Measurements from ENCODE around the gene TNFRSF13B. TPM values are rescaled to one million over a fixed set of nuclear protein-coding genes. Genes with fewer than 3 reads are reported as not detected.

Gene TNFRSF13B
- total RNA-seq, 1 experiment from 2014 or later: not detected

DNA sequence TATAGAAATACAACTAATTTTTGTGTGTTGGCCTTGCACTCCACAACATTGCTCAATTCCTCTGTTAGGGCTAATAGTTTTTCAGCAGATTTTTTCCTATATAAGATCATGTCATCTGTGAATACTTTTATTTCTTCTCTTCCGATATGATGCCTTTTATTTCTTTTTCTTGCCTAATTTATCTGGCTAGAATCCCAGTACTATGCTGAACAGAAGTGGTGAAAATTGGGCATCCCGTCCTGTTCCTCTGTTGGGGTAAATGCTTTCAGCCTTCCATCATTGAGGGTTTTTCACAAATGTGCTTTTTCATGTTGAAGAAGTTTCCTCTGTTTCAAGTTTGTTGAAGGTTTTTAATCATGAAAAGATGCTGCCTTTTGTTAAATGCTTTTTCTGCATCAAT lies 22.7 kb upstream of the TNFRSF13B start:
- no peaks in the 10 kb centered on the region for H3K9me3 ChIP-seq (ENCODE audit: control insufficient read depth, insufficient read depth, low read depth, low read length)
- POLR2A ChIA-PET: no interaction called here
- CTCF ChIA-PET: no interaction called here
- TF ChIP-seq SIN3A (IDR thresholded peaks at IDR 0.05; ENCODE audit: borderline replicate concordance, insufficient read depth, low read depth, low read length) (no peak), POLR2AphosphoS5 (IDR thresholded peaks at IDR 0.05; ENCODE audit: low read depth, low read length) (no peak), TCF7L2 (IDR thresholded peaks at IDR 0.05; ENCODE audit: low read depth, low read length) (no peak)
- TF ChIP-seq, protein P1, sequence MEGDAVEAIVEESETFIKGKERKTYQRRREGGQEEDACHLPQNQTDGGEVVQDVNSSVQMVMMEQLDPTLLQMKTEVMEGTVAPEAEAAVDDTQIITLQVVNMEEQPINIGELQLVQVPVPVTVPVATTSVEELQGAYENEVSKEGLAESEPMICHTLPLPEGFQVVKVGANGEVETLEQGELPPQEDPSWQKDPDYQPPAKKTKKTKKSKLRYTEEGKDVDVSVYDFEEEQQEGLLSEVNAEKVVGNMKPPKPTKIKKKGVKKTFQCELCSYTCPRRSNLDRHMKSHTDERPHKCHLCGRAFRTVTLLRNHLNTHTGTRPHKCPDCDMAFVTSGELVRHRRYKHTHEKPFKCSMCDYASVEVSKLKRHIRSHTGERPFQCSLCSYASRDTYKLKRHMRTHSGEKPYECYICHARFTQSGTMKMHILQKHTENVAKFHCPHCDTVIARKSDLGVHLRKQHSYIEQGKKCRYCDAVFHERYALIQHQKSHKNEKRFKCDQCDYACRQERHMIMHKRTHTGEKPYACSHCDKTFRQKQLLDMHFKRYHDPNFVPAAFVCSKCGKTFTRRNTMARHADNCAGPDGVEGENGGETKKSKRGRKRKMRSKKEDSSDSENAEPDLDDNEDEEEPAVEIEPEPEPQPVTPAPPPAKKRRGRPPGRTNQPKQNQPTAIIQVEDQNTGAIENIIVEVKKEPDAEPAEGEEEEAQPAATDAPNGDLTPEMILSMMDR (IDR thresholded peaks at IDR 0.05): no peak
- TF ChIP-seq, protein P2, sequence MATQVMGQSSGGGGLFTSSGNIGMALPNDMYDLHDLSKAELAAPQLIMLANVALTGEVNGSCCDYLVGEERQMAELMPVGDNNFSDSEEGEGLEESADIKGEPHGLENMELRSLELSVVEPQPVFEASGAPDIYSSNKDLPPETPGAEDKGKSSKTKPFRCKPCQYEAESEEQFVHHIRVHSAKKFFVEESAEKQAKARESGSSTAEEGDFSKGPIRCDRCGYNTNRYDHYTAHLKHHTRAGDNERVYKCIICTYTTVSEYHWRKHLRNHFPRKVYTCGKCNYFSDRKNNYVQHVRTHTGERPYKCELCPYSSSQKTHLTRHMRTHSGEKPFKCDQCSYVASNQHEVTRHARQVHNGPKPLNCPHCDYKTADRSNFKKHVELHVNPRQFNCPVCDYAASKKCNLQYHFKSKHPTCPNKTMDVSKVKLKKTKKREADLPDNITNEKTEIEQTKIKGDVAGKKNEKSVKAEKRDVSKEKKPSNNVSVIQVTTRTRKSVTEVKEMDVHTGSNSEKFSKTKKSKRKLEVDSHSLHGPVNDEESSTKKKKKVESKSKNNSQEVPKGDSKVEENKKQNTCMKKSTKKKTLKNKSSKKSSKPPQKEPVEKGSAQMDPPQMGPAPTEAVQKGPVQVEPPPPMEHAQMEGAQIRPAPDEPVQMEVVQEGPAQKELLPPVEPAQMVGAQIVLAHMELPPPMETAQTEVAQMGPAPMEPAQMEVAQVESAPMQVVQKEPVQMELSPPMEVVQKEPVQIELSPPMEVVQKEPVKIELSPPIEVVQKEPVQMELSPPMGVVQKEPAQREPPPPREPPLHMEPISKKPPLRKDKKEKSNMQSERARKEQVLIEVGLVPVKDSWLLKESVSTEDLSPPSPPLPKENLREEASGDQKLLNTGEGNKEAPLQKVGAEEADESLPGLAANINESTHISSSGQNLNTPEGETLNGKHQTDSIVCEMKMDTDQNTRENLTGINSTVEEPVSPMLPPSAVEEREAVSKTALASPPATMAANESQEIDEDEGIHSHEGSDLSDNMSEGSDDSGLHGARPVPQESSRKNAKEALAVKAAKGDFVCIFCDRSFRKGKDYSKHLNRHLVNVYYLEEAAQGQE (IDR thresholded peaks at IDR 0.05; ENCODE audit: insufficient read depth in 1 of 2, low read depth in 2 of 2, low read length in 1 of 2): no peak
- no TSS peak for BruUV-seq (replicated peaks)
- H3K27ac ChIP-seq (ENCODE audit: low read length): no peak overlapping the region
- in situ Hi-C loops (cut with HindIII; ENCODE audit: low pct_unique_long_range_greater_than_20kb, low sequenced_read_pairs) (no loop called here), intact Hi-C loops (cut with micrococcal nuclease; ENCODE audit: unreplicated experiment) (loop anchor here (10.0 kb wide), 1 partner anchor 200 kb away; no protein-coding TSS in a partner anchor)
- H3K36me3 ChIP-seq (ENCODE audit: control insufficient read depth, insufficient read depth, low read length): no peaks in the 10 kb centered on the region
- no peaks in the 10 kb centered on the region for H3K4me1 ChIP-seq (ENCODE audit: control insufficient read depth, insufficient read depth, low read length)
- DNase-seq (ENCODE audit: low read depth, low spot score) (no peak), ATAC-seq (no peak)
- H3K4me3 ChIP-seq (ENCODE audit: low read depth in 2 of 2, low read length in 2 of 2): no peak overlapping the region
- no peaks in the 10 kb centered on the region for H3K27me3 ChIP-seq (ENCODE audit: control insufficient read depth, insufficient read depth, low read length)

DNA sequence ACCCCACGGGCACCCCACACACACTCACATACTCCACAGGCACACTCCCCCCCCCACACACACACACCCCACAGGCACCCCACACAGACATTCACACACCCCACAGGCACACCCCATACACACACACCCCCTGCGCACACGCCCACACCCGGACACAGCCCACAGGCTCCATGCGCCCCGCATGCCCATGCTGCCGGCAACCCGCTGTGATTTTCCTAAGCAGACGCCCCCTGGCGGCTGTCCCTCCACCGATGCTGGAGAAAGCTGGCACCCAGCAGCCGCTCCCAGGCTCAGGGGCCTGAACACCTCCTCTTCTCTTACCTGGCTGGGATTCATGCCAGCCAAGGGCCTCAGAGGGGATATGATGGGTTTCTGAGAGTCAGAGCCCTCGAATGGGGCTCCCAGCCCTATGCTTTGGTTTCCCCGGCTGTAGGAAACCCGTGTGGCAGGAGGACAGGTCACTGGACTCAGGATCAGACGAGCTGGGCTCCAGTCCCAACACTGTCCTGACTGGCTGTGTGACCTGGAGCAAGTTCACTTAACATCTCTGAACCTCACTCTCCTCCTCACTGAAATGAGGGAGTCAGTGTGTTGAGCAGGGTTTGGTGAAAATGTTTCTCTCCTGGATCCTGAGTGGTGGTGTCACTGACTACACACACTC lies 19.6 kb upstream of the TNFRSF13B start:
- no peaks in the 10 kb centered on the region for H3K4me1 ChIP-seq (ENCODE audit: control insufficient read depth, insufficient read depth, low read length)
- ChIA-PET POLR2A (no interaction called here), CTCF (interaction anchor here (0.7 kb wide), 4 partner anchors 61 to 198 kb away, joined by 3 to 8 read pairs (median 6); no protein-coding TSS in a partner anchor)
- BruUV-seq (replicated peaks): no TSS peak
- TF ChIP-seq, protein P1 (IDR thresholded peaks at IDR 0.05): peak; percentile 88
- no peak for TF ChIP-seq SIN3A (IDR thresholded peaks at IDR 0.05; ENCODE audit: borderline replicate concordance, insufficient read depth, low read depth, low read length)
- no peaks in the 10 kb centered on the region for H3K36me3 ChIP-seq (ENCODE audit: control insufficient read depth, insufficient read depth, low read length)
- no peaks in the 10 kb centered on the region for H3K27me3 ChIP-seq (ENCODE audit: control insufficient read depth, insufficient read depth, low read length)
- in situ Hi-C loops (cut with HindIII; ENCODE audit: low pct_unique_long_range_greater_than_20kb, low sequenced_read_pairs) (no loop called here), intact Hi-C loops (cut with micrococcal nuclease; ENCODE audit: unreplicated experiment) (loop anchor here (10.0 kb wide), 1 partner anchor 203 kb away; no protein-coding TSS in a partner anchor)
- DNase-seq (ENCODE audit: low read depth, low spot score) (no peak), ATAC-seq (peak; percentile 85)
- no peak overlapping the region for H3K4me3 ChIP-seq (ENCODE audit: low read depth in 2 of 2, low read length in 2 of 2)
- H3K27ac ChIP-seq (ENCODE audit: low read length): no peak overlapping the region
- H3K9me3 ChIP-seq (ENCODE audit: control insufficient read depth, insufficient read depth, low read depth, low read length): no peaks in the 10 kb centered on the region
